ENCODE data around the gene PAAF1. TPM values are rescaled to one million over a fixed set of nuclear protein-coding genes. Genes with fewer than 3 reads are reported as not detected.

Gene PAAF1
- total and polyA plus RNA-seq, 2 donors from 2014 or later = 18.2 to 31.4 TPM

DNA sequence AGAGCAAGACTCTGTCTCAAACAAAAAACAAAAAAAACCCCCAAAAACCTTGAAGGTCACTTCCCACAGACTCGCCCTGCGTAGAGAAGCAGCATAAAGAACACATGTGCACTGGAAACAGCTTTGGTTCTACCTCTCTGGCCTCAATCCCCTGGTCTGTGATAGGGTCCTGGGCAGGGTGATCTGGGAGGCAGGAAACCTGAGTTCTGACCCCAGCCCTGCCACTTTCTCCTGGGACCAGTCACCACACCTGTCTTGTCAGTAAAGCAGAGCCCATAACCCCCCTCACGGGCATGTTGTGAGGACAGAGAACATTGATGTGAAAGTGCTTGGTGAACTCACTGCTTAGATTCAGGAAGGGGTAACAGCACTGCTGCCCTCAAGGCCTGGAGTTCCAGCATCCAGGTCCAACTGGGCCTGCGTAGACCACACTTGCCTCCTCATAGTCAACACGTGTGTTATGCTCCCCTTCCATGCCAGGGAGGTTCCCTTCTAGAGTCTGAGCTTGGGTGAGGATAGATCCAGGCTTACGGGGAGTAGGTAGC is 94.4 kb downstream of the PAAF1 start:
- H3K9me3 ChIP-seq (ENCODE audit: control insufficient read depth in 2 of 3, insufficient read depth in 1 of 3, low read length in 3 of 3) = no peaks in the 10 kb centered on the region
- H3K4me1 ChIP-seq (ENCODE audit: control insufficient read depth in 2 of 3, insufficient read depth in 2 of 3, low read depth in 1 of 3, low read length in 3 of 3) = no peaks in the 10 kb centered on the region
- H3K4me3 ChIP-seq (ENCODE audit: low read length in 3 of 3) = no peak overlapping the region
- TF ChIP-seq, protein P1, sequence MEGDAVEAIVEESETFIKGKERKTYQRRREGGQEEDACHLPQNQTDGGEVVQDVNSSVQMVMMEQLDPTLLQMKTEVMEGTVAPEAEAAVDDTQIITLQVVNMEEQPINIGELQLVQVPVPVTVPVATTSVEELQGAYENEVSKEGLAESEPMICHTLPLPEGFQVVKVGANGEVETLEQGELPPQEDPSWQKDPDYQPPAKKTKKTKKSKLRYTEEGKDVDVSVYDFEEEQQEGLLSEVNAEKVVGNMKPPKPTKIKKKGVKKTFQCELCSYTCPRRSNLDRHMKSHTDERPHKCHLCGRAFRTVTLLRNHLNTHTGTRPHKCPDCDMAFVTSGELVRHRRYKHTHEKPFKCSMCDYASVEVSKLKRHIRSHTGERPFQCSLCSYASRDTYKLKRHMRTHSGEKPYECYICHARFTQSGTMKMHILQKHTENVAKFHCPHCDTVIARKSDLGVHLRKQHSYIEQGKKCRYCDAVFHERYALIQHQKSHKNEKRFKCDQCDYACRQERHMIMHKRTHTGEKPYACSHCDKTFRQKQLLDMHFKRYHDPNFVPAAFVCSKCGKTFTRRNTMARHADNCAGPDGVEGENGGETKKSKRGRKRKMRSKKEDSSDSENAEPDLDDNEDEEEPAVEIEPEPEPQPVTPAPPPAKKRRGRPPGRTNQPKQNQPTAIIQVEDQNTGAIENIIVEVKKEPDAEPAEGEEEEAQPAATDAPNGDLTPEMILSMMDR (IDR thresholded peaks at IDR 0.05; ENCODE audit: borderline replicate concordance, extremely low read depth, insufficient read depth) = no peak
- no peaks in the 10 kb centered on the region for H3K27me3 ChIP-seq (ENCODE audit: control insufficient read depth, insufficient read depth, low read length)
- intact Hi-C loops (cut with DNase I) = no loop called here
- H3K9ac ChIP-seq (ENCODE audit: low read length in 3 of 3) = no peak overlapping the region
- no peak for FAIRE-seq
- H3K36me3 ChIP-seq (ENCODE audit: control insufficient read depth in 2 of 3, insufficient read depth in 3 of 3, low read length in 3 of 3) = no peaks in the 10 kb centered on the region
- DNase-seq = peak in 2 of 5 donors; percentile 26 to 34
- no peak overlapping the region for H3K27ac ChIP-seq (ENCODE audit: low read depth in 2 of 2, low read length in 2 of 2)

DNA sequence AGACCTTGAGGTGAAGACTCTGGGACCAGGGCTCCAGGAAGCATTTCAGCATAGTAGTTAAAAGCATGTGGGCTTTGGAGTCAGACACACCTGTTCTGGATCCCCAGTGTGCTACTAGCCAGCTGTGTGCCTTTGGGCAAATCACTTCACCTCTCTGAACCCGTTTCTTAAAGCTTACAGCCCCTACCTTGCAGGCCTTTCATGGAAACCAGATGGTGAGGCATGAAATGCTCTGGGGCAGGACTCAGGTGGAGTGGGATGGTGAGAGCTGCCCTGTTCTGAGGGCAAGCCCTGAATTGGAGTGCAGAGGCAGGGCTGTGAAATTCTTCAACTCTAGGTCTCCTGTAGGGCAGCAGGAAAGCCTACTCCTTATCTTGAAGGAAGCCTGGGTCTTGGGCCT is 95.4 kb downstream of the PAAF1 start:
- Histone ChIP-seq H3K9me3 (ENCODE audit: control insufficient read depth in 2 of 3, insufficient read depth in 1 of 3, low read length in 3 of 3) (no peaks in the 10 kb centered on the region), H3K4me1 (ENCODE audit: control insufficient read depth in 2 of 3, insufficient read depth in 2 of 3, low read depth in 1 of 3, low read length in 3 of 3) (no peaks in the 10 kb centered on the region), H3K27ac (ENCODE audit: low read depth in 2 of 2, low read length in 2 of 2) (no peak overlapping the region), H3K27me3 (ENCODE audit: control insufficient read depth, insufficient read depth, low read length) (no peaks in the 10 kb centered on the region), H3K36me3 (ENCODE audit: control insufficient read depth in 2 of 3, insufficient read depth in 3 of 3, low read length in 3 of 3) (peaks cover 0 to 4% (median 0%) of the 10 kb centered on the region in 3 donors), H3K9ac (ENCODE audit: low read length in 3 of 3) (no peak overlapping the region), H3K4me3 (ENCODE audit: low read length in 3 of 3) (no peak overlapping the region)
- FAIRE-seq (no peak), DNase-seq (peak in 1 of 5 donors; percentile 2)
- TF ChIP-seq, protein P1 (IDR thresholded peaks at IDR 0.05; ENCODE audit: borderline replicate concordance, extremely low read depth, insufficient read depth) = no peak
- intact Hi-C loops (cut with DNase I) = no loop called here

DNA sequence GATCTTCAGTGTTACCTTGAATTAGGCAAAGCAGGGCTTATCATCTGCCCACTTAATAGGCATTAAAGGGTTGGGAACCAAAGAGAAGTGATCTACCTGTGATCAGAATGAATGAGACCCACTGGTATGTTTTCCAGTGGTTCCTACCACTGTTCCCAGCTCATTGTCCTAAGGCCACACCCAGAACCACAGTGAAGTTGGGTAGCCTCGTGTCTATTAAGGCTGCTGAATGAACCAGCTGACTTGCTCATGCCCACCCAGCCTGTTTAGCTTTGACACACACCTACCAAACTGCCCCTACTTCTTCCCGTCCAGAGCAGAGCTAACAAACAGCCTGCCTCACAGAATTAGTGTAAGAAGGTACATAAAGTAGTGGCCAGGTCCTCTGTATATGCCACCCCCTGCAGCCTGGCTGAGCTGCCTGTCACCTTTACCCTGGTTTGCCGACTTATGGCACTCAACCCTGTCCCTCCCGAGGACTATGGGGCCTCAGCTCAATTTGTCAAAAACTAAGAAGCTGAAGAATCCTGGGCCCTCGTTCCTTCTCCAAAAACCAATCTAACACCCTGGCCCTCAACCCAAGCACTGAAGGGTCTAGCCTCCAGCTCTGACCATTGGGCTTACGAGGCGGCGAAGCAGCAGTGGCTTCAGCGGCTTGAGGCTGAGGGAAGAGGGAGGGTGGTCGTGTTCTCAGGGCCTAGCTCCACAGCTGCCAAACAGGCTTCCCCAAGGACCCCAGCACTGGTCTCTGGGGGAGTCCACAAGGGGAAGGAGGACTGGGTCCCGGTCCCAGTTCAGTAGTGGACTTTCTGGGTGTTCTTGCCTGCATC is 96.0 kb downstream of the PAAF1 start:
- DNase-seq (peak in 2 of 5 donors; percentile 21 to 41), FAIRE-seq (no peak)
- no peak overlapping the region for H3K9ac ChIP-seq (ENCODE audit: low read length in 3 of 3)
- TF ChIP-seq, protein P1 (IDR thresholded peaks at IDR 0.05; ENCODE audit: borderline replicate concordance, extremely low read depth, insufficient read depth) = no peak
- intact Hi-C loops (cut with DNase I) = no loop called here
- H3K9me3 ChIP-seq (ENCODE audit: control insufficient read depth in 2 of 3, insufficient read depth in 1 of 3, low read length in 3 of 3) = no peaks in the 10 kb centered on the region
- H3K4me3 ChIP-seq (ENCODE audit: low read length in 3 of 3) = no peak overlapping the region
- H3K27ac ChIP-seq (ENCODE audit: low read depth in 2 of 2, low read length in 2 of 2) = no peak overlapping the region
- H3K36me3 ChIP-seq (ENCODE audit: control insufficient read depth in 2 of 3, insufficient read depth in 3 of 3, low read length in 3 of 3) = peaks cover 0 to 4% (median 0%) of the 10 kb centered on the region in 3 donors
- H3K27me3 ChIP-seq (ENCODE audit: control insufficient read depth, insufficient read depth, low read length) = no peaks in the 10 kb centered on the region
- no peaks in the 10 kb centered on the region for H3K4me1 ChIP-seq (ENCODE audit: control insufficient read depth in 2 of 3, insufficient read depth in 2 of 3, low read depth in 1 of 3, low read length in 3 of 3)

Data from kidney (tissue), 14 donors.